Panc1 (cell line): ENCODE data around the gene CNNM2. TPM values are rescaled to one million over a fixed set of nuclear protein-coding genes. Genes with fewer than 3 reads are reported as not detected.

ENCODE experiments used
- ATAC-seq: fragments of 200-7000 bp; cut with Tn5 transposase; 2 replicates; pipeline ENCODE4 v1.9.1; 2020; ENCODE audit warnings: mild to moderate bottlenecking, moderate library complexity
- BruUV-seq: library from RNA; stranded (reverse); fragments of 400-500 nt; replicated peaks from 2 replicates; lab custom pipeline; 2021; lab: Mats Ljungman, UMichigan
- CTCF ChIA-PET: fragments of 300-600 bp; sonication (Branson Sonifier 250); formaldehyde crosslinking; loops from one replicate; lab custom pipeline; 2022; ENCODE audit warnings: antibody characterized with exemption; lab: Charles Lee
- POLR2A ChIA-PET: fragments of 300-600 bp; sonication (Branson Sonifier 250); formaldehyde crosslinking; loops from one replicate; lab custom pipeline; 2022; ENCODE audit warnings: antibody characterized with exemption; lab: Charles Lee
- DNase-seq: peaks from one replicate; pipeline ENCODE4 v3.0.0-alpha.2; 2010; ENCODE audit warnings: low read depth, low spot score
- H3K27ac ChIP-seq: 2 replicates; pipeline ENCODE4 v1.5.1; 2011; ENCODE audit warnings: mild to moderate bottlenecking, low read length, inconsistent platforms
- H3K27me3 ChIP-seq: fragments of 200-500 bp; sonication (Bioruptor generic); 2 replicates; pipeline ENCODE4 v1.6.0; 2014; ENCODE audit warnings: low read length, inconsistent platforms; ENCODE audit not compliant: control insufficient read depth, insufficient read depth
- H3K36me3 ChIP-seq: fragments of 200-500 bp; sonication (Bioruptor generic); 2 replicates; pipeline ENCODE4 v1.5.1; 2014; ENCODE audit warnings: inconsistent platforms, mild to moderate bottlenecking, low read length, moderate library complexity; ENCODE audit not compliant: control insufficient read depth, insufficient read depth
- H3K4me1 ChIP-seq: 2 replicates; pipeline ENCODE4 v1.5.1; 2011; ENCODE audit warnings: inconsistent platforms, mild to moderate bottlenecking, low read length, moderate library complexity; ENCODE audit not compliant: control insufficient read depth, insufficient read depth
- H3K4me3 ChIP-seq, 2 experiments: 2 replicates each; pipeline ENCODE4 v1.5.1; 2011 to 2012; ENCODE audit warnings: low read depth in 2 of 2, low read length in 2 of 2, mild to moderate bottlenecking in 2 of 2, inconsistent platforms in 1 of 2, moderate library complexity in 1 of 2
- H3K9me3 ChIP-seq: fragments of 200-500 bp; sonication (Bioruptor generic); 2 replicates; pipeline ENCODE4 v1.5.1; 2014; ENCODE audit warnings: low read depth, mild to moderate bottlenecking, inconsistent platforms, low read length, moderate library complexity; ENCODE audit not compliant: control insufficient read depth, insufficient read depth
- POLR2AphosphoS5 ChIP-seq: IDR thresholded peaks from 2 replicates; pipeline ENCODE4 v1.6.1; 2012; ENCODE audit warnings: mild to moderate bottlenecking, low read depth, low read length, moderate library complexity
- SIN3A ChIP-seq: IDR thresholded peaks from 2 replicates; pipeline ENCODE4 v1.6.1; 2012; ENCODE audit warnings: low read depth, mild to moderate bottlenecking, low read length, moderate library complexity, borderline replicate concordance; ENCODE audit not compliant: insufficient read depth
- TCF7L2 ChIP-seq: IDR thresholded peaks from 2 replicates; pipeline ENCODE4 v1.6.1; 2011; ENCODE audit warnings: mild to moderate bottlenecking, low read depth, low read length, inconsistent platforms
- in situ Hi-C: cut with HindIII; loops from 2 replicates; pipeline ENCODE4 v1.10.0; 2016; ENCODE audit warnings: low sequenced_read_pairs, low pct_unique_long_range_greater_than_20kb
- intact Hi-C: fragments of 100-400 bp; cut with micrococcal nuclease; formaldehyde crosslinking; loops from one replicate; pipeline ENCODE4 v1.10.0; 2022; ENCODE audit not compliant: unreplicated experiment
- total RNA-seq: library from RNA; stranded (reverse); gene quantifications from one replicate; pipeline ENCODE4 v1.2.1, GENCODE V29; 2021; ENCODE audit not compliant: unreplicated experiment
- TF ChIP-seq, protein P1 (sequence below), 2 experiments: IDR thresholded peaks; 2 replicates each; pipeline ENCODE4 v1.6.1; 2011 to 2012; ENCODE audit warnings: low read depth in 2 of 2, control low read depth in 1 of 2, low read length in 1 of 2, mild to moderate bottlenecking in 1 of 2, moderate library complexity in 1 of 2; ENCODE audit not compliant: insufficient read depth in 1 of 2
- TF ChIP-seq, protein P2 (sequence below): fragments of 450-650 bp; IDR thresholded peaks from 2 replicates; pipeline ENCODE4 v1.5.1; 2017; ENCODE audit warnings: mild to moderate bottlenecking

CNNM2 gene
- total RNA-seq, 1 experiment from 2014 or later: 27.1 TPM

DNA sequence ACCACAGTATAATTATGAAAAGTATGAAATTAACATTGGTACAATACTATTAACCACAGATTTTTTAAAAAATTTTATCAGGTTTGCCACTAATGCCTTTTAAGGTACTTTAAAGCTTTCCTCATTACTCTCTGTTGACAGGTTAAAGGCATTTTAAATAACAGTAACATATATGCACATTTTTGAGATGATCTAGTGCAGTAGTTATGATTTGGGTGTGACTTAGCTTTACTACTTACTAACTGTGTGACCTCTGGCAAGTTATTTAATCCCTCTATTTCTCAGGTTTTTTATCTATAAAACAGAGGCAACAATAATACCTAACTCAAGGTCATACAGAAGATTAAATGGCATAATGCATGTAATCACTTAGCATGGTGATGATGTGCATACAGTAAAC is 180.1 kb downstream of the CNNM2 start:
- intact Hi-C loops (no loop called here), in situ Hi-C loops (no loop called here)
- Histone ChIP-seq H3K27ac (no peak overlapping the region), H3K9me3 (no peaks in the 10 kb centered on the region), H3K4me1 (no peaks in the 10 kb centered on the region), H3K27me3 (no peaks in the 10 kb centered on the region), H3K4me3 (no peak overlapping the region), H3K36me3 (peaks cover 76% of the 10 kb centered on the region)
- TF ChIP-seq TCF7L2 (no peak), POLR2AphosphoS5 (no peak), SIN3A (no peak)
- TF ChIP-seq, protein P1, sequence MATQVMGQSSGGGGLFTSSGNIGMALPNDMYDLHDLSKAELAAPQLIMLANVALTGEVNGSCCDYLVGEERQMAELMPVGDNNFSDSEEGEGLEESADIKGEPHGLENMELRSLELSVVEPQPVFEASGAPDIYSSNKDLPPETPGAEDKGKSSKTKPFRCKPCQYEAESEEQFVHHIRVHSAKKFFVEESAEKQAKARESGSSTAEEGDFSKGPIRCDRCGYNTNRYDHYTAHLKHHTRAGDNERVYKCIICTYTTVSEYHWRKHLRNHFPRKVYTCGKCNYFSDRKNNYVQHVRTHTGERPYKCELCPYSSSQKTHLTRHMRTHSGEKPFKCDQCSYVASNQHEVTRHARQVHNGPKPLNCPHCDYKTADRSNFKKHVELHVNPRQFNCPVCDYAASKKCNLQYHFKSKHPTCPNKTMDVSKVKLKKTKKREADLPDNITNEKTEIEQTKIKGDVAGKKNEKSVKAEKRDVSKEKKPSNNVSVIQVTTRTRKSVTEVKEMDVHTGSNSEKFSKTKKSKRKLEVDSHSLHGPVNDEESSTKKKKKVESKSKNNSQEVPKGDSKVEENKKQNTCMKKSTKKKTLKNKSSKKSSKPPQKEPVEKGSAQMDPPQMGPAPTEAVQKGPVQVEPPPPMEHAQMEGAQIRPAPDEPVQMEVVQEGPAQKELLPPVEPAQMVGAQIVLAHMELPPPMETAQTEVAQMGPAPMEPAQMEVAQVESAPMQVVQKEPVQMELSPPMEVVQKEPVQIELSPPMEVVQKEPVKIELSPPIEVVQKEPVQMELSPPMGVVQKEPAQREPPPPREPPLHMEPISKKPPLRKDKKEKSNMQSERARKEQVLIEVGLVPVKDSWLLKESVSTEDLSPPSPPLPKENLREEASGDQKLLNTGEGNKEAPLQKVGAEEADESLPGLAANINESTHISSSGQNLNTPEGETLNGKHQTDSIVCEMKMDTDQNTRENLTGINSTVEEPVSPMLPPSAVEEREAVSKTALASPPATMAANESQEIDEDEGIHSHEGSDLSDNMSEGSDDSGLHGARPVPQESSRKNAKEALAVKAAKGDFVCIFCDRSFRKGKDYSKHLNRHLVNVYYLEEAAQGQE (IDR thresholded peaks at IDR 0.05; ENCODE audit: insufficient read depth in 1 of 2, low read depth in 2 of 2, low read length in 1 of 2): no peak
- TF ChIP-seq, protein P2, sequence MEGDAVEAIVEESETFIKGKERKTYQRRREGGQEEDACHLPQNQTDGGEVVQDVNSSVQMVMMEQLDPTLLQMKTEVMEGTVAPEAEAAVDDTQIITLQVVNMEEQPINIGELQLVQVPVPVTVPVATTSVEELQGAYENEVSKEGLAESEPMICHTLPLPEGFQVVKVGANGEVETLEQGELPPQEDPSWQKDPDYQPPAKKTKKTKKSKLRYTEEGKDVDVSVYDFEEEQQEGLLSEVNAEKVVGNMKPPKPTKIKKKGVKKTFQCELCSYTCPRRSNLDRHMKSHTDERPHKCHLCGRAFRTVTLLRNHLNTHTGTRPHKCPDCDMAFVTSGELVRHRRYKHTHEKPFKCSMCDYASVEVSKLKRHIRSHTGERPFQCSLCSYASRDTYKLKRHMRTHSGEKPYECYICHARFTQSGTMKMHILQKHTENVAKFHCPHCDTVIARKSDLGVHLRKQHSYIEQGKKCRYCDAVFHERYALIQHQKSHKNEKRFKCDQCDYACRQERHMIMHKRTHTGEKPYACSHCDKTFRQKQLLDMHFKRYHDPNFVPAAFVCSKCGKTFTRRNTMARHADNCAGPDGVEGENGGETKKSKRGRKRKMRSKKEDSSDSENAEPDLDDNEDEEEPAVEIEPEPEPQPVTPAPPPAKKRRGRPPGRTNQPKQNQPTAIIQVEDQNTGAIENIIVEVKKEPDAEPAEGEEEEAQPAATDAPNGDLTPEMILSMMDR: no peak
- DNase-seq: no peak
- CTCF ChIA-PET: interaction anchor here (0.6 kb wide), 1 partner anchor 392 kb away, joined by 4 read pairs; no protein-coding TSS in a partner anchor
- no peak for ATAC-seq
- no TSS peak for BruUV-seq
- POLR2A ChIA-PET: no interaction called here

DNA sequence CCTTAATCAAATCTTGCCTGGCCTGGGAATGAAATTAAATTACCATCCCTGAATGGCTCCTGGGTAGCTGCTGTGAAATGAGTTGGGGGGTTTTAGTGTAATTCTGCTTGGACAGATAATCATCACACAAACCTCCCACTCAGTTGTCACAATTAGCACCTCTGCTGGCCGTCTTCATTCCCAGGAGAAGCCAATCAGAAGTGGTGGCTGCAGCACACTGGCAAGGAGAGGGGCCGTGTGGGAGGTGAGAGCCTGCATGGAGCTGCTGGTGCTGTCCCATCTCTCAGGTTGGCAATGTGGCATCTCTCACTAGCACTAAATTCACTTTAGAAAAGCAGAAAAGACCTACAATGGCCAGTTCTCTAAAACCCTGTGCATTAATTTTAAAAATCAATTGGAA is 182.5 kb downstream of the CNNM2 start:
- Histone ChIP-seq H3K4me1 (no peaks in the 10 kb centered on the region; the same call in 1 of the 2 replicates), H3K9me3 (no peaks in the 10 kb centered on the region), H3K27ac (no peak overlapping the region), H3K4me3 (no peak overlapping the region), H3K27me3 (no peaks in the 10 kb centered on the region), H3K36me3 (peaks cover 75% of the 10 kb centered on the region)
- in situ Hi-C loops: no loop called here
- DNase-seq (no peak), ATAC-seq (no peak)
- CTCF ChIA-PET: no interaction called here
- BruUV-seq: no TSS peak
- POLR2A ChIA-PET: interaction anchor here (0.6 to 0.7 kb wide), 2 partner anchors 84 to 1438 kb away, joined by 3 to 4 read pairs; no protein-coding TSS in a partner anchor
- intact Hi-C loops: no loop called here
- TF ChIP-seq, protein P2: no peak
- TF ChIP-seq SIN3A: no peak
- no peak for TF ChIP-seq TCF7L2
- no peak for TF ChIP-seq POLR2AphosphoS5
- TF ChIP-seq, protein P1 (IDR thresholded peaks at IDR 0.05; ENCODE audit: insufficient read depth in 1 of 2, low read depth in 2 of 2, low read length in 1 of 2): no peak
